Measurements from ENCODE around the gene CLDN24. TPM values are rescaled to one million over a fixed set of nuclear protein-coding genes. Genes with fewer than 3 reads are reported as not detected.

The CLDN24 gene
- total RNA-seq, 4 donors from 2014 or later: not detected

DNA sequence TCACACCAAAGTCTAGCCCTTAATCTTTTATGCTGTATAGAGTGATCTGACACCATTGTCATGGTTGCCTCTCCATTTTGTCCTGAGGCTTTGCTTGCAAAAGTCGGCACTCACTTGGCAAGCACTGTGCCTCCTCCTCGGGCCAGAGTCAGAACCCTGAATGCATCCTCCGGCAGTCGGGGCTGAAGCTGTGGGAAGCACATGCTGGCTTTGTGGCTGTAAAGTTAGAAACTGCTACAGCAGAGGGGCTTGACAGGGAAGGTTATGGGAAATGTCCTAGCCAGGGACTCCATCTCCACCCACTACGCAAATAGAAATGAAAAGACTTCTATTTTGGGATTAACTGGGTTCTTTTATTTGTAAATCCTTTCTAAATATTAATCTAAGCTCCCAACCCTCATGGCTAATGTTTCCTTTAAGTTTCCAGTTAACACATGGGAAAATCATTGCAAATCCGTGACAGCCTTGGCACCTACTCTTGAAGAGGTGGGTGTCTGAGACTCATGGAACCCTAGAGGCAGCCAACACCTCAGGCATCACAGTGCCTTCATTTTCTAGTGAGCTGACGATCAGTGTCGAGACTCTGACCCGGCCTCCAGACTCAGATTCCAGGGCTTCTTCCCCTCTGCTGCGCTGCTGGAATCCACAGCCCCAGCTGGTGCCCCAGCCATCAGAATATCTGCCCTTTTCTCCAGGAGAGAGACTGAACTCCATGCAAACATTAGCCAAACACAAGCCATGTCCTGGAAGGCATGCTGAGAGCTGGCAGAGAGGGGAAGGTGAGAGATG, 7.9 kb upstream of the CLDN24 start:
- intact Hi-C loops (cut with DNase I; ENCODE audit: low total_unique reads): no loop called here
- no peaks in the 10 kb centered on the region for H3K9me3 ChIP-seq
- WGBS, 2 donors (ENCODE audit: low coverage in 1 of 2): 51 to 76% methylated on average over 3 to 10 of the region's 10 CpGs
- no peak overlapping the region for H3K27ac ChIP-seq
- in situ Hi-C loops (cut with MboI; ENCODE audit: low pct_ligation_motif_present in 1 of 4, low pct_unique_long_range_greater_than_20kb in 1 of 4, low sequenced_read_pairs in 3 of 4): no loop called here
- TF ChIP-seq POLR2AphosphoS5 (IDR thresholded peaks at IDR 0.05): no peak
- TF ChIP-seq EP300 (IDR thresholded peaks at IDR 0.05; ENCODE audit: low read depth): no peak
- TF ChIP-seq, protein P1, sequence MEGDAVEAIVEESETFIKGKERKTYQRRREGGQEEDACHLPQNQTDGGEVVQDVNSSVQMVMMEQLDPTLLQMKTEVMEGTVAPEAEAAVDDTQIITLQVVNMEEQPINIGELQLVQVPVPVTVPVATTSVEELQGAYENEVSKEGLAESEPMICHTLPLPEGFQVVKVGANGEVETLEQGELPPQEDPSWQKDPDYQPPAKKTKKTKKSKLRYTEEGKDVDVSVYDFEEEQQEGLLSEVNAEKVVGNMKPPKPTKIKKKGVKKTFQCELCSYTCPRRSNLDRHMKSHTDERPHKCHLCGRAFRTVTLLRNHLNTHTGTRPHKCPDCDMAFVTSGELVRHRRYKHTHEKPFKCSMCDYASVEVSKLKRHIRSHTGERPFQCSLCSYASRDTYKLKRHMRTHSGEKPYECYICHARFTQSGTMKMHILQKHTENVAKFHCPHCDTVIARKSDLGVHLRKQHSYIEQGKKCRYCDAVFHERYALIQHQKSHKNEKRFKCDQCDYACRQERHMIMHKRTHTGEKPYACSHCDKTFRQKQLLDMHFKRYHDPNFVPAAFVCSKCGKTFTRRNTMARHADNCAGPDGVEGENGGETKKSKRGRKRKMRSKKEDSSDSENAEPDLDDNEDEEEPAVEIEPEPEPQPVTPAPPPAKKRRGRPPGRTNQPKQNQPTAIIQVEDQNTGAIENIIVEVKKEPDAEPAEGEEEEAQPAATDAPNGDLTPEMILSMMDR (IDR thresholded peaks at IDR 0.05): no peak
- TF ChIP-seq POLR2A (IDR thresholded peaks at IDR 0.05): no peak
- H3K4me1 ChIP-seq: no peaks in the 10 kb centered on the region
- no peak overlapping the region for H3K4me3 ChIP-seq
- no peaks in the 10 kb centered on the region for H3K27me3 ChIP-seq
- DNase-seq: no peak
- no peaks in the 10 kb centered on the region for H3K36me3 ChIP-seq

DNA sequence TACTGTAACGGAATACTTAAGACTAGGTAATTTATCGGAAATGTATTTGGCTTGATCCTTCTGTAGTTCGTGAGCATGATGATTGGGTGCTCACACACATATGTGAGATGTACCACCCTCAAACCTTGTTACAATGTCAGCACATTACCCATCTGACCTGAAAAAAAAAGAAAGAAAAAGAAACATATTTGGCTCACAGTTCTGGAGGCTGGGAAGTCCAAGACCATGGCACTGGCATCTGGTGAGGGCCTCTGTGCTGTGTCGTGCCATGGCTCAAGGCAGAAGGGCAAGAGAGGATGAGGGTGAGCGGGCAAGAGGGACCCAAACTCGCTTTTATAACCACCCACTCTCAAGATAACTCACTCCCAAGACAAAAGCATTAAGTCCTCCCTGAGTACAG, 7.0 kb upstream of the CLDN24 start:
- DNase-seq: no peak
- TF ChIP-seq POLR2AphosphoS5 (IDR thresholded peaks at IDR 0.05) (no peak), POLR2A (IDR thresholded peaks at IDR 0.05) (no peak), EP300 (IDR thresholded peaks at IDR 0.05; ENCODE audit: low read depth) (no peak)
- TF ChIP-seq, protein P1 (IDR thresholded peaks at IDR 0.05): no peak
- WGBS, 2 donors (ENCODE audit: low coverage in 1 of 2): 83 to 100% methylated on average over 1 to 6 of the region's 6 CpGs

DNA sequence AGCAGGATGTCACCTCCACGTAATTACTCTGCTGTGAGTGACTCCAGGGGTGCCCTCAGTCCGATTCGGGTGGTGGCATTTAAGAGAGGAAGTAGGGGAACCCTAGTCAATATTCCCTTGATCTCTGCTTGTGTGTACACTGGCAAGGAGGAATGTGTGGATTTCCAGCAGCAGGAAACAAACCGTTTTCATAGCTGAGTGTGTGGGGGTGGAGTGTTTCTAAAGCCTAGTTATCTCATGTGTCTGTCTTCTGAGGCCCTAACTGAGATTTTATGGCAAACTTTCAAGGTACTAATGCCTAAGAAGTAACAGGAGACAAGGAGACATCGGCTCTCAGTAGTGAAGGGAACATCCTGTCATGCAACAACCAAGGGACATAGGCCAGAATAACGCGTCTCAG, 6.6 kb upstream of the CLDN24 start:
- H3K4me1 ChIP-seq: no peaks in the 10 kb centered on the region
- in situ Hi-C loops (cut with MboI; ENCODE audit: low pct_ligation_motif_present in 1 of 4, low pct_unique_long_range_greater_than_20kb in 1 of 4, low sequenced_read_pairs in 3 of 4) (no loop called here), intact Hi-C loops (cut with DNase I; ENCODE audit: low total_unique reads) (no loop called here)
- no peak overlapping the region for H3K4me3 ChIP-seq
- H3K36me3 ChIP-seq: no peaks in the 10 kb centered on the region
- no peak overlapping the region for H3K27ac ChIP-seq
- TF ChIP-seq POLR2AphosphoS5 (IDR thresholded peaks at IDR 0.05) (no peak), EP300 (IDR thresholded peaks at IDR 0.05; ENCODE audit: low read depth) (no peak), POLR2A (IDR thresholded peaks at IDR 0.05) (no peak)
- TF ChIP-seq, protein P1 (IDR thresholded peaks at IDR 0.05): no peak
- DNase-seq: no peak
- no peaks in the 10 kb centered on the region for H3K27me3 ChIP-seq
- WGBS, 2 donors (ENCODE audit: low coverage in 1 of 2): 50 to 100% methylated on average over 1 to 7 of the region's 7 CpGs
- H3K9me3 ChIP-seq: no peaks in the 10 kb centered on the region

More for the DNA sequence above, 7.0 kb upstream of the CLDN24 start:
- Histone ChIP-seq H3K4me1 (no peaks in the 10 kb centered on the region), H3K4me3 (no peak overlapping the region), H3K9me3 (no peaks in the 10 kb centered on the region), H3K36me3 (no peaks in the 10 kb centered on the region), H3K27me3 (no peaks in the 10 kb centered on the region), H3K27ac (no peak overlapping the region)
- intact Hi-C loops (cut with DNase I; ENCODE audit: low total_unique reads) (no loop called here), in situ Hi-C loops (cut with MboI; ENCODE audit: low pct_ligation_motif_present in 1 of 4, low pct_unique_long_range_greater_than_20kb in 1 of 4, low sequenced_read_pairs in 3 of 4) (no loop called here)

DNA sequence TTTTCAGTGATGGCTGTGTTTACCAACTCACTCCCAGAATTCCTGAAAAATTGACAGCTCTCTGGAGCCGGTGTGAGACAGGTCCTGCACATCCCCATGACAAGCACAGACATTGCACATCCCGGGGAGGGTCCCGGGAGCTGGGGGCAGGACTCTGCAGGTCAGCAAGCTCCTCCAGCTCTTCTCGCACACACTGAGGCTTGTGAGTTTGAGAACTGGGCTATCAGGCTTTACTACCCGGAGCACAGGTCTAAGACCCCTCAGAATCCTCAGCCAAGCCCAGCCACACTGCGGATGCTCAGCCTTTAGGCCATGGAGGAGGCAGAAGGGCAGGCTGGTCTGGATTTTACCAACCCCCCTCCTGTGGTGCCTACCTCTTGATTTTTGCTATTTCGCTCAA, 5.6 kb upstream of the CLDN24 start:
- 93 to 100% methylated on average over 1 to 7 of the region's 7 CpGs for WGBS, 2 donors (ENCODE audit: low coverage in 1 of 2)
- TF ChIP-seq POLR2AphosphoS5 (IDR thresholded peaks at IDR 0.05) (no peak), POLR2A (IDR thresholded peaks at IDR 0.05) (no peak)
- TF ChIP-seq, protein P1 (IDR thresholded peaks at IDR 0.05): no peak
- H3K4me1 ChIP-seq: no peaks in the 10 kb centered on the region
- in situ Hi-C loops (cut with MboI; ENCODE audit: low pct_ligation_motif_present in 1 of 4, low pct_unique_long_range_greater_than_20kb in 1 of 4, low sequenced_read_pairs in 3 of 4) (no loop called here), intact Hi-C loops (cut with DNase I; ENCODE audit: low total_unique reads) (no loop called here)
- no peak overlapping the region for H3K27ac ChIP-seq
- H3K4me3 ChIP-seq: no peak overlapping the region
- no peak for DNase-seq
- no peaks in the 10 kb centered on the region for H3K27me3 ChIP-seq
- H3K9me3 ChIP-seq: no peaks in the 10 kb centered on the region
- no peaks in the 10 kb centered on the region for H3K36me3 ChIP-seq

Measured in transverse colon (tissue), 4 donors.